Stimulated activated CD8-positive, alpha-beta memory T cell treated with anti-CD3 and anti-CD28 coated beads, Interleukin-2, amount 100 ng/mL, for 48 hours (primary cell): ENCODE measurements around the gene SH2D4B.

Experiments
- DNase-seq, 2 donors: peaks; one replicate each; pipeline ENCODE4 v3.0.0-alpha.2; 2020; ENCODE audit warnings: low read depth in 2 of 2

SH2D4B gene

GRCh38 chr10:80504158-80504811 lies 33.4 kb upstream of the SH2D4B start:
- DNase-seq = no peak

DNA sequence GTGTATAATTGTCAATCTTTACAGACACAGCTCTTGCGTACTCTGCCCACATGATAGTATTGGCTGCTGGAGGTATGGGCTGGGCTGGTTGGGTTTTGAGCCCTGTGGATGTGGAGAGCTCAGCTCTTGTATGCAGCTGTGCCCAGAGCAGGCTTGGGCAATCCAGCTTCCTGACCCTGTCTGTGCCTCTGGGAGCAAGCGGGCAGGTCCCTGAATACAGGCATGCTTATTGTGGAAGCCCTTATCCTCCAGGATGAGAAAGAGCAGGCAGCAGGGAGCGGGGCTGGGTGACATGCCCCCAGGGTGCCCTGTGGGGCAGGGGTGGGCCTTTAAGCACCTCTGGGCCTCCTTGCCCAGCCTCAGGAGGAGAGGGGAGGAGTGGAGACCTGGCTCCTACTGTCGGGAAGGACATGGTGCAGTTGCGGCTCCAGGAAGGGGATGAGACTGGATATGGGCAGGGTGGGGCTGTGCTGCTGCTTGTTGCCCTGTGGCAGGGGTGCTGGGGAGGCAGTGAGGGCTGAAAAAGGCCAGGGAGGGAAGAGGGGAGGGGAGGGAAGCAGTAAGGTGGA lies 32.7 kb upstream of the SH2D4B start:
- no peak for DNase-seq

- no peak for DNase-seq
These were observed 31.5 kb upstream of the SH2D4B start for GRCh38 chr10:80506189-80506575.

- no peak for DNase-seq
These were observed 30.7 kb upstream of the SH2D4B start for GRCh38 chr10:80506836-80507487.

DNA sequence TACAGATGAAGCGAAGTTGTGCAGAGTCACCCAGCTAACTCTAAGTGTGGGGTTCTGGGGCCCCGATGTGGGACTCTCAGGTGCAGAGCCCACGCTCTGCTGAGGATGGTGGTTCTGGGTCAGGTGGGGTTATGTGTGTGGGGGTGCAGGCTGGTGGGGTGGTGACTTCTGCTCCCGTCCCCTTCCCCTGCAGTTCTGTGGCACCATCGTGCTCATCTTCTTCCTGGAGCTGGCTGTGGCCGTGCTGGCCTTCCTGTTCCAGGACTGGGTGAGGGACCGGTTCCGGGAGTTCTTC lies 28.6 kb upstream of the SH2D4B start:
- no peak for DNase-seq

GRCh38 chr10:80509403-80510161 lies 28.1 kb upstream of the SH2D4B start:
- no peak for DNase-seq

DNA sequence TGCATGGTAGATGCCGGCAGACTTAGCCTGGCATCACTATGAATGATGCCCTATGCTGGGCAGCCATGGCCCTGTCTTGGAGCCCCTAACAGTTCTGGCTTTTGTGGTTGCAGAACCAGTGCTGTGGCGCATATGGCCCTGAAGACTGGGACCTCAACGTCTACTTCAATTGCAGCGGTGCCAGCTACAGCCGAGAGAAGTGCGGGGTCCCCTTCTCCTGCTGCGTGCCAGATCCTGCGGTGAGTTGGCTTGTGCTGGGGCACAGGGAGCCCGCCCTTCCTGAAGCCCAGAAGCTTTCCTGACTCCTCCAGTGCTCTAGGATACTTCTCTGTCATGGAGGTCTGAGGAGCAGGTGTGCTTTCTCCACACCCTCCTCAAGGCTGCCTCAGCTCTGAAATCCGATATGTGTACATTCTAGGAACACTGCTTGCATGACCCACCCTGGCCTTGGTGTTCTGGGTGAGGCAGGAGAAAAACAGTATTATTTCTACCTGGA lies 25.6 kb upstream of the SH2D4B start:
- DNase-seq = no peak

- no peak for DNase-seq
These were observed 24.6 kb upstream of the SH2D4B start for GRCh38 chr10:80513106-80513505.

- no peak for DNase-seq
These were observed 22.2 kb upstream of the SH2D4B start for GRCh38 chr10:80515511-80515910.

DNA sequence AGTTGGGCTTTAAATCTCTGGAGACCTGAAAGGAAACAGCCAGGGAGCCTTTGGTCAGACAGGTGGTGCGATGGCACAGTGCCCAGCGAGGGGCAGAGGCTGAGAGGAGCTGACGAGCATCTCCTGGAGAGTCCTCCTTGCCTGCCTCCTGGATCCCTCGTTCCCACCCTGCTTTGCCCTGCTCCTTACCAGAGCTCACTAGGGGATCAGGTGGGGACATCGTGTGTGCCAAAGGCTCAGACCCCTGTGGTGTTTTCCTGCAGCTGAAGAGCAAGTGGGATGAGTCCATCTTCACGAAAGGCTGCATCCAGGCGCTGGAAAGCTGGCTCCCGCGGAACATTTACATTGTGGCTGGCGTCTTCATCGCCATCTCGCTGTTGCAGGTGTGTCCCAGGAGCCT lies 21.8 kb upstream of the SH2D4B start:
- no peak for DNase-seq

DNA sequence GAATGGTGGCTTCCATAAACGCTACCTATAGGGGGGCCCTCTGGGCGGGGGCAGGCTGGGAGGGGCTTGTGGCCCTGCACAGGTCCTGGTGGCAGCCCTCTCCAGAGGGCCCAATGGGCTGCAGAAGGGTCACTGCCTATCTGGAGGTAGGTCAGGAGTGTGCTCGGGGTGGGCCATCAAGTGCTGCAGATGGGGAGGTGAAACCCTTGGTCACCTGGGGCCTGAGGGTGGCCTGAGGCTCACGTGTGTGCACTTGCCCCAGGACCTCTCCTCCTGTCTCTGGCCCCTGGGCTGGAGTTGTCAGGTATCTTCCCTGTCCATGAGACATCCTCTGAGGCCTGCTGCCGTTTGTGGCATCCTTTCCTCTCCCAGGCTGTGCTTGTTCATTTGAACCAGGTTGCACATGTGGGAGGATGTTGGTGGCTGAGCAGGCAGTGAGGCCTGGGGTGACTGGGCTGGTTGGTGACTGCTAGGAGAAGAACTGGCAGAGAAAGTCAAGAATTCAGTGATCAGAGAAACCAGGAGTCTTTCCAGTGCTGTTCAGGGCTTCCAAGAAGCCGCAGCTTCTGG lies 21.1 kb upstream of the SH2D4B start:
- DNase-seq = no peak

DNA sequence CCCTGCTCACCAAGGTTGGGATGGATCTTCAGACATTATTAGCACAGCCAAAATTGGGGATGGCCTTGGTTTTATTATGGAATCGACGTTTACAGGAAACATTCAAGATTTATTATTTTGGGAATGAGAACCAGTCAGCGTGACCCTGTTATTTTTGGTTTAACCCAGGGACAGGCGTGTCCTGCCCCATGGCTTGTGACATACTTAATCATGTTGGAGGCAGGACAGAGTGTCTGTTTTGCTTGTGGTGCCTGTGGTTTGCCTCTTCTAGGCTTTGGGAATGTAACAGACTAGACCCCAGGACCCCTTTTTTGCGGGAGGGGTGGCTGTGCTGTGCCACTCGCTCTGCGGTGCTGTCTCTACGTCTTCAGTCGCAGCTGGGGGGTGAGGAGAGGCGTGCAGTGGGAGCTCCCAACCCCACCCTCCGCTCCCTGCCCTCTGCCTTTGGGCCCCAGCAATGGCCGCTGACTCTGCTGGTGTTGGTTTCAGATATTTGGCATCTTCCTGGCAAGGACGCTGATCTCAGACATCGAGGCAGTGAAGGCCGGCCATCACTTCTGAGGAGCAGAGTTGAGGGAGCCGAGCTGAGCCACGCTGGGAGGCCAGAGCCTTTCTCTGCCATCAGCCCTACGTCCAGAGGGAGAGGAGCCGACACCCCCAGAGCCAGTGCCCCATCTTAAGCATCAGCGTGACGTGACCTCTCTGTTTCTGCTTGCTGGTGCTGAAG lies 20.1 kb upstream of the SH2D4B start:
- no peak for DNase-seq

GRCh38 chr10:80518143-80518806 lies 19.4 kb upstream of the SH2D4B start:
- no peak for DNase-seq

DNA sequence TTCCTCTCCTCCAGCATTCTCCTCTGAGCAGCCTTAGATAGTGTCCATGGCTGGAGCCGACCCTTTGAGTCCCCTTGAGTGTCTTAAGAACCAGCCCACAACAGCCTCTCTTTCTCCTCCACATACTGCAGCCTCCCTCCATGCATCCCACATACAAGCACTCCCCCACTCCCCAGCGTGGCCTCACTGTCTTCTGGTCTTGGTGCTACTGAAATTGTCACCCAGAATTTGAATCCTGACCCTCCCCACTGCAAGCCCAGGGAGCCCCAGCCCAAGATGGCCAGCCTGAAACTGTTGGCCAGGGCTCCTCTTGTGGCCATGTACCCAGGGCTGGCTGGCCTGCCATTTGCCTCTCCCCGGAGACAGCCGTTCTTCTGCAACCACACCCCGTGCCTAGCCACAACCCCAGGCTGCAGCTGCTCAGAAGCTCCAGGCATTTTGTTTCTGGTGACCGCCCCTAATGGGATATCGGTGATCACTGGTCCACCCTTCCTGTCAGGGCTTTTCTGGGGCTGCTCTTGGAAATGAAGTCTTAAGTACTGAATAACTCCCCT lies 18.8 kb upstream of the SH2D4B start:
- no peak for DNase-seq

DNA sequence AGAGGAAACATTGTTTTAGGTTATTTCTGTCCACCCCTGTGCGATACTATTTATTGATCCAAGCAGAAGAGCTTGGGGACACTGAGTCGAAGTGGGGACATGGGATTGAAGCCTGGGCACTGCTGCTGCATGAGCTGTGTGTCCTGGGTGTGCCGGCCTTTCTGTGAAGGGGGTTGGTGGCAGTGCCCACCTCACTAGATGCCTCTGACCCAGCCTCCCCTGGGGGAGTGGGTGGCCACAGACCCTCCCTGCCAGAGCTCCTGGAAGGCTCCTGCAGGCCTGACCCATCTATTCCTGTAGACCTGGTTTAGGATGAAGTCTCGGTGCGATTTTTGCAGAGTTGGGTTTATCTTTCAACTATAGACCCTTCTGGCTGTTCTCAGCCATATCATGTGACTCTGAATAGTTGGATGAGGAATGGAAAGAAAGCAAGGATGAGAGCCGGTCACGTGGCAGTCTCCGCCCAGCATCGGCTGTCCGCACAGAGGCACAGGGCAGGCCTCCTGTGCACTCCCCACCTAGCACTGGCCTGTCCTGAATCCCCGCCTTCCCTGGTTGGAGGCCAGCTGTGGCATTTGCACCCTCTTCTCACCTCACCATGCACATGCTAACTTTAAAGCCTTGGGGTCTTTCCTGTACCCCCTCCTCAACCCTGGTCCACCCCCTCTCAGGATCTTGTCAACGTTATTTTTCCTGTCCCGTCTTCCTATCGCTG lies 17.6 kb upstream of the SH2D4B start:
- DNase-seq = no peak

DNA sequence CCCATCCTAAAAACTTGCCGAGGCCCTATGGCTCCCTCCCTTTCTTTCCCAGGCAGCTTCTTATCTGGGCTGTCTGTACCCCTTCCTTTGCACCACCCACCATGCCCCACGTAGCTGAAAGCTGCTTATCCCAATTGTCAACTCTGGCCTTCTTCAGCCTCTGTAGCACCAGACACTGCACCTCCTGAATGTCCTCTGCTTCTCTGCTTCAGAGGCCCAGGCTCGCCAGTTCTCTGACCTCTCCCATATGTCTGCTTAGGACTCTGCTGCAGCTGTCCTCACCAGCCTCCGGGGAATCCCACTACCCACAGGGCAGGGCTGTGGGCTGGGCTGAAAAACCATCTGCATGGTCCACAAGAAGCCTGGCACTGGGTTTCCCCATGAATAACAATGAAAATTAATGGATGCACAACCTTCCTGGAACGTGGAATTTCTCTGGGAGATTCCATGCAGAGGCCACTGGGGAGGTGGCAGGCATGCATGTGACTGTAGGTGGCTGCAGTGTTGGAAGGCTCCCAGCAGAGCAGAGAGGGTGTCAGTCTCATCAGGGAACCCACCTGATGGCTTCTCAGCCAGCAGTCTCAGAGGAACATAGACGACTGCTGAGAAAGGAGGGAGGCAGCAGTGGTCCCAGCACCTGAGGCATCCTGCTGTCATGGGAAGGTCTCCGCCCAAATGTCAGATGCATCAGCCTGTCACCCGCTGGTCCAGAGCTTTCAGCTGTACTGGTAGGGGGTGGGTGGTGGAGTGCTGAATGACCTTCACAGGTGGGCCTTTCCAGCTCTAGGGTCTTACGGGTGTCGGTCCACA lies 16.8 kb upstream of the SH2D4B start:
- DNase-seq = no peak

- no peak for DNase-seq
These were observed 14.8 kb upstream of the SH2D4B start for GRCh38 chr10:80522756-80523363.

DNA sequence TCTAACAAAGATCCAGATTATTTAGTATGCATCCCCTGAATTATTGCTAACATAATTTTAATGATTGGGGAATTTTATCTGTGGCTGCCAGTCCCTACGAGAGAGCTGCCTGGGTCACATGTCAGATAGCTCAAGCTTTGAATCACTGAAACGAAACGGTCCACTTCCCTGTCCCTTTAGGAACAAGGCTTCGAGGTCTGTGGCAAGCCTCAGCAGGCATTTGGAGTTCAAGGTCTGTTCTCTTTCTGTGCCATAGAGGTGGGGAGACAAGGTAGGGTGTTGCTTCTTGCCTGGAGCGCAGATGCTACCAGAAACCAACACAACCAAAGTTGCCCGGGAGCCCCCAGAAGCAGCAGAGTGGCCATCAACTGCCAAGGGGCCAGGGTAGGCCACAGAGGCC lies 13.9 kb upstream of the SH2D4B start:
- DNase-seq = no peak
